ENCODE measurements around the gene PLIN1. TPM values are rescaled to one million over a fixed set of nuclear protein-coding genes. Genes with fewer than 3 reads are reported as not detected.

Gene PLIN1
- total and polyA plus RNA-seq, 2 of the 4 experiments (the other 2 are of a cell fraction) = under 0.01 to 0.07 TPM

DNA sequence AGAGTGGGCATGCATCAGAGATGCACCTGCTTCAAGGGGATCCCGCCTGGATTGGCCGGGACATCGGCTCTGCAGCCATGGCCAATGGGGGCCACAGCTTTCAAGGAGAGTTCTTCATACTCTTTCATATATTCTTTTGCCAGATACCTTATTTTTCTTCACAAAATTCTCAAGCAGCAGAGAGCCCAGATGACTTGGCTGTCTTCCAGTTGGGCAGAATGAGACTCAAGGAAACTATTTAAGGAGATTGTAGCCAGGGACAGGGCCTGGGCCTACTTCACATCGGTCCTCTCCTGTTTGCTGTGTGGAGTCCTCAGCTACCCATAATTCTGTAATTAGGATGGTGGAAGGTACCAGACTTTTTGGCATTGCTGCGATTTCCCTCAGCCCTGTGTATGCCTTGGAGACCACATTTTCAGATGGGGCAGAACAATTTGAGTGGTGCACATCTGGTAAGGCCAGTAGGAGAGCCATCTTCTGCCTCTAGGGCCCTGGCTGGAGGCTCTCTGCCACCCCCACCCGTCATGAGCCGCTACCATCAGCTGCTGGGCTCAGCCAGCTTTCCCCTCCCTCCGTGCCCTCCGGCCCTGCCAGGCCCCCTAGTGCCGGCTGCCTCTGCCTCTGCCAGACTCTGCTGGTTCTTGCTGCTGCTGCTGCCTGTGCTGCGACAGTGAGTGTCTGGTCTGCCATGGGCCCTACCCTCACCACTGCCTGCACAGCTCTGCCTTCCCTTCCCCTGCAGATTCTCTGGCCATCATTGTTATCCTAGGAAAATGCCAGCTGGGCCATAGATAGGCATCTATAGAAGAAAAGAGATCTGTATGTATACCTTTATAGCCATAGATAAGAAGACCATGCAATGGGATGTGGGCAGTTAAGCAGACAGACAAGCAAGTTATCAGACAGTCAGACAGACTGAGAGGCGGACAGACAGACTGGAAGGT lies 6.7 kb downstream of the PLIN1 start:
- Histone ChIP-seq H2AK9ac (replicated peaks; ENCODE audit: low read depth, low read length, poor library complexity) (no peak overlapping the region), H3K18ac (ENCODE audit: low read depth, low read length) (no peak overlapping the region), H3K4ac (ENCODE audit: low read depth, low read length) (no peak overlapping the region), H2BK120ac (ENCODE audit: low read depth, low read length) (no peak overlapping the region), H3K4me1 (ENCODE audit: control insufficient read depth, insufficient read depth, low read length) (no peaks in the 10 kb centered on the region), H2AK5ac (ENCODE audit: low read depth, low read length) (no peak overlapping the region), H3K9ac (ENCODE audit: low read depth, low read length) (no peak overlapping the region), H3K14ac (replicated peaks; ENCODE audit: low read depth, low read length) (no peak overlapping the region; the same call in 1 of the 2 replicates), H2BK5ac (ENCODE audit: low read depth, low read length, poor library complexity, severe bottlenecking) (no peak overlapping the region), H4K91ac (ENCODE audit: insufficient read depth, low read depth, low read length) (no peak overlapping the region), H4K20me1 (ENCODE audit: insufficient read depth, low read length) (no peaks in the 10 kb centered on the region), H4K5ac (ENCODE audit: low read depth, low read length) (no peak overlapping the region), H4K8ac (ENCODE audit: low read depth in 2 of 2, low read length in 2 of 2) (no peak overlapping the region), H3K56ac (ENCODE audit: extremely low read depth, insufficient read depth, low read length) (peak overlapping the region; percentile 0; the same call in 1 of the 2 replicates), H3K27me3 (ENCODE audit: control insufficient read depth, insufficient read depth, low read length) (no peaks in the 10 kb centered on the region), H3K36me3 (ENCODE audit: control insufficient read depth, insufficient read depth, low read length) (no peaks in the 10 kb centered on the region), H3K4me3 (ENCODE audit: insufficient read depth, low read depth, low read length) (no peak overlapping the region), H3K4me2 (ENCODE audit: low read depth, low read length) (no peak overlapping the region), H3K9me3 (ENCODE audit: control insufficient read depth, insufficient read depth, low read length) (no peaks in the 10 kb centered on the region), H3K9me1 (ENCODE audit: insufficient read depth, low read length) (0 out of 2 replicates have a peak, but pooled peaks cover 2% of the 10 kb centered on the region), H2BK15ac (ENCODE audit: low read depth, low read length) (no peak overlapping the region), H3K23ac (ENCODE audit: low read depth, low read length) (no peak overlapping the region), H3K79me1 (ENCODE audit: low read depth in 1 of 2, low read length in 2 of 2) (no peaks in the 10 kb centered on the region), H3K27ac (ENCODE audit: insufficient read depth, low read length) (no peak overlapping the region), H2BK20ac (ENCODE audit: low read depth, low read length) (no peak overlapping the region), H2AFZ (replicated peaks; ENCODE audit: low read length, poor library complexity) (peak overlapping the region; percentile 48)
- DNase-seq (peak; percentile 61), ATAC-seq (ENCODE audit: low read depth) (peak; percentile 49)
- ChIA-PET CTCF (no interaction called here), POLR2A (ENCODE audit: unreplicated experiment) (no interaction called here)
- in situ Hi-C loops (cut with MboI; ENCODE audit: low sequenced_read_pairs) = no loop called here
- dilution Hi-C loops (cut with HindIII; ENCODE audit: low sequenced_read_pairs, unreplicated experiment) = no loop called here
- BruUV-seq (replicated peaks) = no TSS peak
- WGBS, 2 experiments (ENCODE audit: extremely low coverage in 2 of 2, insufficient read length in 1 of 2) = 82% methylated on average over 7 of the region's 12 CpGs; no CpG with 5 or more reads in 1 of the 2 experiments
- intact Hi-C loops (cut with micrococcal nuclease) = no loop called here
- TF ChIP-seq RCOR1 (IDR thresholded peaks at IDR 0.05; ENCODE audit: insufficient replicate concordance, low read length) (no peak), CHD1 (IDR thresholded peaks at IDR 0.05; ENCODE audit: low read depth, low read length) (no peak), MAZ (IDR thresholded peaks at IDR 0.05; ENCODE audit: borderline replicate concordance, low read depth, low read length) (no peak), MAFK (IDR thresholded peaks at IDR 0.05; ENCODE audit: low read depth, low read length) (no peak), MXI1 (IDR thresholded peaks at IDR 0.05; ENCODE audit: borderline replicate concordance, low read depth, low read length) (no peak), FOS (IDR thresholded peaks at IDR 0.05; ENCODE audit: low read depth, low read length) (no peak), SMC3 (IDR thresholded peaks at IDR 0.05; ENCODE audit: low read depth, low read length) (no peak), NFE2L2 (IDR thresholded peaks at IDR 0.05; ENCODE audit: low read depth, low read length) (no peak), POLR2A (IDR thresholded peaks at IDR 0.05; ENCODE audit: low read depth, low read length) (no peak), BHLHE40 (IDR thresholded peaks at IDR 0.05; ENCODE audit: low read depth, low read length) (no peak), CEBPB (IDR thresholded peaks at IDR 0.05; ENCODE audit: low read depth, low read length) (no peak)
- TF ChIP-seq, protein P1, sequence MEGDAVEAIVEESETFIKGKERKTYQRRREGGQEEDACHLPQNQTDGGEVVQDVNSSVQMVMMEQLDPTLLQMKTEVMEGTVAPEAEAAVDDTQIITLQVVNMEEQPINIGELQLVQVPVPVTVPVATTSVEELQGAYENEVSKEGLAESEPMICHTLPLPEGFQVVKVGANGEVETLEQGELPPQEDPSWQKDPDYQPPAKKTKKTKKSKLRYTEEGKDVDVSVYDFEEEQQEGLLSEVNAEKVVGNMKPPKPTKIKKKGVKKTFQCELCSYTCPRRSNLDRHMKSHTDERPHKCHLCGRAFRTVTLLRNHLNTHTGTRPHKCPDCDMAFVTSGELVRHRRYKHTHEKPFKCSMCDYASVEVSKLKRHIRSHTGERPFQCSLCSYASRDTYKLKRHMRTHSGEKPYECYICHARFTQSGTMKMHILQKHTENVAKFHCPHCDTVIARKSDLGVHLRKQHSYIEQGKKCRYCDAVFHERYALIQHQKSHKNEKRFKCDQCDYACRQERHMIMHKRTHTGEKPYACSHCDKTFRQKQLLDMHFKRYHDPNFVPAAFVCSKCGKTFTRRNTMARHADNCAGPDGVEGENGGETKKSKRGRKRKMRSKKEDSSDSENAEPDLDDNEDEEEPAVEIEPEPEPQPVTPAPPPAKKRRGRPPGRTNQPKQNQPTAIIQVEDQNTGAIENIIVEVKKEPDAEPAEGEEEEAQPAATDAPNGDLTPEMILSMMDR (conservative IDR thresholded peaks at IDR 0.05; ENCODE audit: low read depth, low read length) = no peak
- TF ChIP-seq, protein P2, sequence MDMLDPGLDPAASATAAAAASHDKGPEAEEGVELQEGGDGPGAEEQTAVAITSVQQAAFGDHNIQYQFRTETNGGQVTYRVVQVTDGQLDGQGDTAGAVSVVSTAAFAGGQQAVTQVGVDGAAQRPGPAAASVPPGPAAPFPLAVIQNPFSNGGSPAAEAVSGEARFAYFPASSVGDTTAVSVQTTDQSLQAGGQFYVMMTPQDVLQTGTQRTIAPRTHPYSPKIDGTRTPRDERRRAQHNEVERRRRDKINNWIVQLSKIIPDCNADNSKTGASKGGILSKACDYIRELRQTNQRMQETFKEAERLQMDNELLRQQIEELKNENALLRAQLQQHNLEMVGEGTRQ (IDR thresholded peaks at IDR 0.05; ENCODE audit: low read depth, low read length) = no peak
- TF ChIP-seq, protein P3, sequence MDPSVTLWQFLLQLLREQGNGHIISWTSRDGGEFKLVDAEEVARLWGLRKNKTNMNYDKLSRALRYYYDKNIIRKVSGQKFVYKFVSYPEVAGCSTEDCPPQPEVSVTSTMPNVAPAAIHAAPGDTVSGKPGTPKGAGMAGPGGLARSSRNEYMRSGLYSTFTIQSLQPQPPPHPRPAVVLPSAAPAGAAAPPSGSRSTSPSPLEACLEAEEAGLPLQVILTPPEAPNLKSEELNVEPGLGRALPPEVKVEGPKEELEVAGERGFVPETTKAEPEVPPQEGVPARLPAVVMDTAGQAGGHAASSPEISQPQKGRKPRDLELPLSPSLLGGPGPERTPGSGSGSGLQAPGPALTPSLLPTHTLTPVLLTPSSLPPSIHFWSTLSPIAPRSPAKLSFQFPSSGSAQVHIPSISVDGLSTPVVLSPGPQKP (IDR thresholded peaks at IDR 0.05; ENCODE audit: borderline replicate concordance, low read depth, low read length) = no peak

Data from IMR-90 (cell line).